ENCODE results near the gene ABHD2.
"Not testable (repeated sequence)": the region's sequence is repeated elsewhere in the genome, so short reads cannot be mapped to it uniquely, and the experiment has no call there.

ABHD2 gene

GRCh38 chr15:89139613-89140499 lies 51.6 kb downstream of the ABHD2 start:
- no peak for DNase-seq (ENCODE audit: low read depth in 3 of 3)

DNA sequence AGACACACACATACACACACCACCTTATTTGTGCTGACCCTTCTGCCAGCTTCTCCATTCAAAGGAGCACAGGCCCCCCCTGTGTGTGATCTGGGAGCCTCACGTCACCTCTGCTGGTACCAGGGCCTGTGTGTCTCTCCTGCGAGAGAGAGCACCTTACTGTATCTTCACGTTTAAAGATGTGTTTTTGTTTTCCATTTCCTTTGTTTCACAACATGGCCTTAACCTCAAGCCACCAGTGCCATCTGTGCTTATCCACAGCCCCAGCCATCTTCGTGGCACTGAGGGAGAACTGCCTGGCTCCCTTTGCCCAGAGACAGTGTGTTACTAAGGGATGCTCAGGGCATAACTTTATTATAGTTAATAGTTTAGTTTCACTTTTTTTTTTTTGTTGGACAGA lies 52.3 kb downstream of the ABHD2 start:
- no peak for DNase-seq (ENCODE audit: low read depth in 3 of 3)

DNA sequence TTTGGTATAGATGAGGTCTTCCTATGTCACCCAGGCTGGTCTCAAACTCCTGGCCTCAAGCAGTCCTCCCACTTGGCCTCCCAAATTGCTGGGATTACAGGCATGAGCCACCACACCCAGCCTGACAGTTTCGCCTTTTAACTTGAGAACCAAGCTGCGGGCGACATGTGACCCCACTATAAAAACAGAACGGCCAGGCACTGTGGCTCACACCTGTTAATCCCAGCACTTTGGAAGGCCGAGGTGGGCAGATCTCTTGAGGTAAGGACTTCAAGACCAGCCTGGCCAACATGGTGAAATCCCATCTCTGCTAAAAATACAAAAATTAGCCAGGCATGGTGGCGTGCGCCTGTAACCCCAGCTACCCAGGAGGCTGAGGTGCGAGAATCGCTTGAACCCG lies 52.9 kb downstream of the ABHD2 start:
- DNase-seq (ENCODE audit: low read depth in 3 of 3) = not testable (repeated sequence)

DNA sequence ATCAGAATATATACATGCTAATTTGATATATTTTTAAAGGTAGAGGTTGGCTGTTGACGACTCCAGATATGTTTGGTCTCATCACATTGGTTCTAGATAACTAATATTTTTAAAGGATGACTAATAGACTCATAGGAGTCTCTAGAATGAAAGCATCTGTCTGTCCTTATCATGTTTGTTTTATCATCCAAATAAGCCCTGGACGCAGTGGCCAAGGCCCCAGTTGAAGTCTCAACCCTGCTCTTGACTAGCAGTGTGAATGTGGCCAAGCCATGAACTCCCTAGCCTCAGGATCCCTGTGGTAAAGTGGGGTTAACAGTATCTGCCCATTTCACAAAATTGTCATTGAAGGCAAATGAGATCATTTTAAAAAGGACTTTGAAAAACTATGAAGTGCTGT lies 53.6 kb downstream of the ABHD2 start:
- no peak for DNase-seq (ENCODE audit: low read depth in 3 of 3)

GRCh38 chr15:89142423-89142822 lies 54.2 kb downstream of the ABHD2 start:
- no peak for DNase-seq (ENCODE audit: low read depth in 3 of 3)

DNA sequence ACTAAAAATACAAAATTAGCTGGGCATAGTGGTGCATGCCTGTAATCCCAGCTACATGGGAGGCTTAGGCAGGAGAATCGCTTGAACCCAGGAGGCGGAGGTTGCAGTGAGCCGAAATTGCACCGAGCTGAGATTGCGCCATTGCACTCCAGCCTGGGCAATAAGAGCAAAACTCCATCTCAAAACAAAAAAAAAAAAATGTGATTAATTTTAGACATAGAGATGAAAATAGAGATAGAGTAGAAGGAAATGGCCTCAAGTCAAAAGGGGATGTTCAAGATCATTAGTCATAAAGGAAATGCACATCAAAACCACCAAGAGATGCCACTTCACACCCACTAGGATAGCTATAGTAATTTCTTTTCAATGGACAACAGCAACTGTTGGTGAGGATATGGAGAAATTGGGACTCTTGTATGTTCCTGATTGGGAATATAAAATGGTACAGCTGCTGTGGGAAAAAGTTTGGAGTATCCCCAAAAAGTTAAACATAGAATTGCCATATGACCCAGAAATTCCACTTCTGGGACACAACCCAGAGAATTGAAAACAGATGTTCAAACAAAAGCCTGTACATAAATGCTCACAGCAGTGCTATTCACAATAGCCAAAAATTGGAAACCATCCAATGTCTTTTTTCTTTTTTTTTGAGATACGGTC lies 55.4 kb downstream of the ABHD2 start:
- DNase-seq (ENCODE audit: low read depth in 3 of 3) = no peak

- no peak for DNase-seq (ENCODE audit: low read depth in 3 of 3)
Observed at GRCh38 chr15:89144491-89144890, 56.2 kb downstream of the ABHD2 start.

- DNase-seq (ENCODE audit: low read depth in 3 of 3) = no peak
Observed at GRCh38 chr15:89146366-89146765, 58.1 kb downstream of the ABHD2 start.

DNA sequence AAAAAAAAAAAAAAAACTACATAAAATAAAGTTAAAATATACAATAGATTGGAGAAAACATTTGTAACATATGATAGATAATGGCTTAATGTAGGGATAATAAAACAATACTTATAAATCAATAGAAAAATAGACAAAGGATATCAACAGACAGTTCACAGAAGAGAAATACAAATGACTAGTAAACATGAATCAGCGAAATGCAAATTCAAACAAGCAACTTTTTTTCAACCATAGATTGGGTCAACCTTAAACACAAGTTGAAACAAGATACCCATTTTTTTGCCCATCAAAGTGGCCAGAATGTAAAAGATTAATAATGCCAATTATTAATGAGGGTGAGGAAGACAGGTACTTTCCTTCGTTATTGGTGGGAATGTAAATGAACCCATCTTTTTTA lies 59.9 kb downstream of the ABHD2 start:
- DNase-seq (ENCODE audit: low read depth in 3 of 3) = no peak

DNA sequence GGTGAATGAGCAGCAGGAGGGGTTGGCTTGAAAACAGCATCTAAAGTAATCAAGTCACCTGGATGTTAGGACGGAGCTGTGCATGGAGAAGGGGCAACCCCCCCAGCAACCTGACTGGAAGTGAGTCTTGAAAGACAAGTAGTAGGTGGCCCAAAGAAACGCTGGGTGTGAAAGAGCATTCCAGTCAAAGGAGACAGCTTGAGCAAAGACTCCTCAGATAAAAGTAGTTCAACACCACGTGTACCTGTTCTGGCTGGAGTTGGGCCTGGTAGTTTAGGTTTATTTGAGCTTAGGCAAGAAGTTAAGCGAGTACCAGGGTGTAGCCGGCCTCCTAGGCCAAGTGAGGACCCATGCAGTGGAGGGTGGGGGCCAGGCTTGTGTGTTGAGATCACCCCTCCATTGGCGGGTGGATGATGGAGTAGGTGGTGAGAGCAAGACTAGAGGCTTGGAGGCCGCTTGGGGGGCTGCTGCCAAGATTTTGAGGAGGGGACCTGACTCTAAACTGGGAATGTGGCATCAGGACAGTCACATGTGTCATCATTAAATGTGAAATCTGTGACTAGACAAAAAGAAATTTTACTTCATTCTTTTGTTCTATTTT lies 61.3 kb downstream of the ABHD2 start:
- no peak for DNase-seq (ENCODE audit: low read depth in 3 of 3)

DNA sequence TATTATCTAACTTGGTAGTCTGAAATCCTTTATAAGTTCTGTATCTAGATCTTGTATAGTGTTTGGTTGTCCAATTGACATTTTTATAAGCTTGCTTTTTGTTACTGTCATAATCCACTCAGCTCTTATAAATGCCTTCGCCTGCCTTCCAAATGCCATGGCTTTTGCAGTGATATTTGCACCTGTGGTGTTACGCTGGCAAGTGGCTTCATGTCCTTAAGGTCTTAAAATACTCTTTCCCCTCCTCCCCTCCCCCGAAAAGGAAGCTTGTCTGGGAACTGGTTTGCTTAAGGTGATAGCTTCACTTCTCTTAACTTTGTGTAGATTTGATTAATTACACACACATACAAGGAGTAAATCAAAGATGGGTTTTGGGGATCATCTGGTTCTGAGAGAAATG lies 62.0 kb downstream of the ABHD2 start:
- DNase-seq (ENCODE audit: low read depth in 3 of 3) = no peak

- DNase-seq (ENCODE audit: low read depth in 3 of 3) = no peak
Observed at GRCh38 chr15:89150762-89151664, 62.8 kb downstream of the ABHD2 start.

- DNase-seq (ENCODE audit: low read depth in 3 of 3) = no peak
Observed at GRCh38 chr15:89155122-89155521, 66.9 kb downstream of the ABHD2 start.

- no peak for DNase-seq (ENCODE audit: low read depth in 3 of 3)
Observed at GRCh38 chr15:89155656-89156055, 67.4 kb downstream of the ABHD2 start.

DNA sequence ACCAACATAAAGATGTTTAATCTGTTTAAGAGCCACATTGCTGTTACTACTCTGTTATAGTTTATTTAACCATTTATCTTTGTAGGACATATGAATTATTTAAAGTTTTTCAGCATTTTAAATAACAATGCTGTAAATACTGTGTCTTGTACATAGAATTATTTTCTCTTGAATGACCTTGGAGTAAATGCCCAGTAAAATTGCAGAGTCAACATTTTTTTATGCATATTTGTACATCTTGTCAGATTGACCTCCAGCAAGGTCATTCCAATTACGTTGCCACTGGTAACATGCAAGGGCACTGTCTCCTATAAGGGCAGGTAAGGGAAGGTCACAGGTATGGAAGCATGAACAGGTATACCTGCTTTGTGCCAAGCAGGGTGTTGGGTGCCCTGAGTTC lies 68.8 kb downstream of the ABHD2 start:
- no peak for DNase-seq (ENCODE audit: low read depth in 3 of 3)

- DNase-seq (ENCODE audit: low read depth in 3 of 3) = no peak
Observed at GRCh38 chr15:89157918-89158564, 69.8 kb downstream of the ABHD2 start.

- DNase-seq (ENCODE audit: low read depth in 3 of 3) = no peak
Observed at GRCh38 chr15:89161666-89162065, 73.4 kb downstream of the ABHD2 start.

DNA sequence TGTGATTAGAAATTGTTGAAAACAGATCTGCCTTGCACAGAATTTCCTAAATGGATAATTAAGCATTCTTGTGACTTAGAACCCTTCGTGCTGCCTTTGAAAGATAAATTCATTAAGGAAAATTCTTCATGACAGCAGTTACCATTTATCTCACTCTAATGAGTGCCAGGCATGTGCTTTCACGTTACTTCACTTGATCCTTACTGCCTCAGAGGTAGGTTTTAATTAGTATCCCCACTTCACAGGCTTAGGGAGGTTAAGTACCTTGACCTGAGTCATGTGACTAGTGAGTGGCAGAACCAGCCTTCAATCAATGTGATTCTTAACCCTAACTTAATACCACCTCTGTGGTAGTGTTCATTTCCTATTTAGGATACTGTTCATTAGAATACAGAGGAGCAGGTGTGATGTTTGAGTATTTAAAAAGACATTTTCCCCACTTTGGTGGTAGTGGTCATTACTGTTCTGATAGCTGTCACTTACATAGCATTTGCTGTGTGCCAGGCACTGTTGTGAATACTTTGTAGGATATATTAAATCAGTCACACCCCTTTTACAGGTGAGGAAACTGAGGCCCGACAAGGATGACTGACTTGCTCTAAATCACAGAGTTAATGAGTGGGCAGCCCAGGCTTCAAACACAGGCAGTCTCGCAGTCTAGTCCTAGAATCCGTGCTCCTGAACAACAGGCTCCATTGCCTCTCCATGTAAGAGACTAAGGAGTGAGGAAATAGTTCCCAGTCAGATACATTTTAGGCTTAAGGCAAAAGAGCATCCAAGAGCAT lies 75.2 kb downstream of the ABHD2 start:
- DNase-seq (ENCODE audit: low read depth in 3 of 3) = no peak

GRCh38 chr15:89164712-89165211 lies 76.5 kb downstream of the ABHD2 start:
- DNase-seq (ENCODE audit: low read depth in 3 of 3) = no peak

DNA sequence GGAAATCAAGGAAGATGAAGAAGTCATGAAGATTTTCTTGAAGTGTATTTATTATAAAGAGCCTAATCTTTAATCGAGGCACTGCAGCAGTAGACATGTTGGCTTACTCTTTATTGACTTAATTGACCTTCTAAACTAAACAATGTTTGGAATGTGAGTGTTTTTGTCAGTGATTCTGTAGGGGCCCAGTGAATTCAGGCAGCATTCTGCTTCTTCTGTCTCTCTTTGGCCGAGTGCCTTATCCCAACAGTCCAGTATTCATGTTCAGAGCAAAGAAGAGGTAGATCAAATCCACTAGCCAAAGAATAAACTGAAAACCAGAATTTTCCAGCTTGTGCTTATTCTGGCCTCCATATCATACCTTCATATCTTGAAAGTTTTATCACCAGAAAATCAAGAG lies 77.4 kb downstream of the ABHD2 start:
- no peak for DNase-seq (ENCODE audit: low read depth in 3 of 3)
